22Rv1 (cell line): Measurements from ENCODE around the gene GANAB.

Experiments
- ZFX ChIP-seq: fragments of 450-650 bp; IDR thresholded peaks from 2 replicates; pipeline ENCODE4 v1.6.1; 2017; ENCODE audit warnings: antibody characterized with exemption, borderline replicate concordance
- TF ChIP-seq, protein P1 (sequence below): fragments of 450-650 bp; IDR thresholded peaks from 2 replicates; pipeline ENCODE4 v1.5.1; 2017; ENCODE audit warnings: mild to moderate bottlenecking

DNA sequence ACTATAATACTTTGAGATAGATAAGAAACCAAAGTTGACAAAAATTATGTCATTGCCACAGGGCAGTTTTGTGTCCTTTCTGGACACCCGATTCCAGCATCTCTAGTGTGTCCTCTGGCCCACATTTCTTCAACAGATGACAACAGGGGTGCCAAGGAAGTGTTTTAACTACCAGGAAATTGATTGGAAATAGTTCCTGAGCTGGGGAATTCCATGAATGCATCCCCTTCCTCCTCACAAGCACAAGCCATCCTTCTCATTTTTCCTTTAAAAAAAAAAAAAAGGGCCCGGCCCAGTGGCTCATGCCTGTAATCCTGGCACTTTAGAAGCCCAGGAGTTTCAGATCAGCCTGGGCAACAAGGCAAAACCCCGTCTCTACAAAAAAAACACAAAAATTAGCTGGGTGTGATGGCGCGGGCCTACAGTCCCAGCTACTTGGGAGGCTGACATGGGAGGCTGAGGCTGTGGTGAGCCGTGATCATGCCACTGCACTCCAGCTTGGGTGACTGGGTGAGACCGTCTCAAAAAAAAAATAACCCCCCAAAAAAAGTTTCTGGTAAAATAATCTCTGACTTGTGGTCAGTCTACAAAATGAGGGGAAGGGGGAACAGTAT lies 23.8 kb downstream of the GANAB start:
- TF ChIP-seq, protein P1, sequence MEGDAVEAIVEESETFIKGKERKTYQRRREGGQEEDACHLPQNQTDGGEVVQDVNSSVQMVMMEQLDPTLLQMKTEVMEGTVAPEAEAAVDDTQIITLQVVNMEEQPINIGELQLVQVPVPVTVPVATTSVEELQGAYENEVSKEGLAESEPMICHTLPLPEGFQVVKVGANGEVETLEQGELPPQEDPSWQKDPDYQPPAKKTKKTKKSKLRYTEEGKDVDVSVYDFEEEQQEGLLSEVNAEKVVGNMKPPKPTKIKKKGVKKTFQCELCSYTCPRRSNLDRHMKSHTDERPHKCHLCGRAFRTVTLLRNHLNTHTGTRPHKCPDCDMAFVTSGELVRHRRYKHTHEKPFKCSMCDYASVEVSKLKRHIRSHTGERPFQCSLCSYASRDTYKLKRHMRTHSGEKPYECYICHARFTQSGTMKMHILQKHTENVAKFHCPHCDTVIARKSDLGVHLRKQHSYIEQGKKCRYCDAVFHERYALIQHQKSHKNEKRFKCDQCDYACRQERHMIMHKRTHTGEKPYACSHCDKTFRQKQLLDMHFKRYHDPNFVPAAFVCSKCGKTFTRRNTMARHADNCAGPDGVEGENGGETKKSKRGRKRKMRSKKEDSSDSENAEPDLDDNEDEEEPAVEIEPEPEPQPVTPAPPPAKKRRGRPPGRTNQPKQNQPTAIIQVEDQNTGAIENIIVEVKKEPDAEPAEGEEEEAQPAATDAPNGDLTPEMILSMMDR, result no peak
- no peak for TF ChIP-seq ZFX
